AG04449 (cell line): Measurements from ENCODE around the gene VEZF1.

Source experiments
- CTCF ChIA-PET: fragments of 350-600 bp; formaldehyde crosslinking; extraction: SDS; loops from one replicate; lab custom pipeline; 2021; ENCODE audit warnings: antibody characterized with exemption; lab: Yijun Ruan, JAX
- POLR2A ChIA-PET: fragments of 400-600, 350-600 bp; formaldehyde crosslinking; extraction: SDS; loops from one replicate; lab custom pipeline; 2020; ENCODE audit warnings: antibody characterized with exemption, inconsistent platforms; lab: Yijun Ruan, JAX
- DNase-seq: peaks from one replicate; pipeline ENCODE4 v3.0.0-alpha.2; 2010; ENCODE audit warnings: low read depth, low spot score
- H3K4me3 ChIP-seq: 2 replicates; pipeline ENCODE4 v1.5.1; 2011; ENCODE audit warnings: low read depth, mild to moderate bottlenecking, control low read depth, low read length
- TF ChIP-seq, protein P1 (sequence below): IDR thresholded peaks from one replicate; pipeline ENCODE4 v1.5.1; 2011; ENCODE audit warnings: mild to moderate bottlenecking, moderate library complexity, low read length, control low read depth, inconsistent platforms; ENCODE audit not compliant: insufficient read depth; ENCODE audit errors: missing control alignments

VEZF1 gene

DNA sequence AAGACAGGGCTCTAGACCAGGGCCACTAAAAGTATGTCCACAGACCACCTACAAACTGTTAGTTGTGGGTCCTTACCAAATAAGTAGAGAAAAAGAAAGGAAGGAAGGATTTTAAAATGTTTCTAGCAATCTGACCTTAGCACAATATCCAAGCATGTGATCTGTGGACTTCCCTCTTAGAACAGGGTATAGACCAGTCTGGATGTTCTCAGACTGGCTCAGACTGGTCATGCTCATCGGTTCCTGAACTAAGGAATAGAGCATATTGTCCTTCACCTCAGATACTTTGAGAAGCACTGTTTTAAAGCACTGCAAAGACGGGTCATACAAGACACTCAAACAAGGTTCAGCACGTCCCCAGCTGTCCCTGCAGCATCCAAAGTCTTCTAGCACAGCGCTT lies 58.7 kb downstream of the VEZF1 start:
- TF ChIP-seq, protein P1, sequence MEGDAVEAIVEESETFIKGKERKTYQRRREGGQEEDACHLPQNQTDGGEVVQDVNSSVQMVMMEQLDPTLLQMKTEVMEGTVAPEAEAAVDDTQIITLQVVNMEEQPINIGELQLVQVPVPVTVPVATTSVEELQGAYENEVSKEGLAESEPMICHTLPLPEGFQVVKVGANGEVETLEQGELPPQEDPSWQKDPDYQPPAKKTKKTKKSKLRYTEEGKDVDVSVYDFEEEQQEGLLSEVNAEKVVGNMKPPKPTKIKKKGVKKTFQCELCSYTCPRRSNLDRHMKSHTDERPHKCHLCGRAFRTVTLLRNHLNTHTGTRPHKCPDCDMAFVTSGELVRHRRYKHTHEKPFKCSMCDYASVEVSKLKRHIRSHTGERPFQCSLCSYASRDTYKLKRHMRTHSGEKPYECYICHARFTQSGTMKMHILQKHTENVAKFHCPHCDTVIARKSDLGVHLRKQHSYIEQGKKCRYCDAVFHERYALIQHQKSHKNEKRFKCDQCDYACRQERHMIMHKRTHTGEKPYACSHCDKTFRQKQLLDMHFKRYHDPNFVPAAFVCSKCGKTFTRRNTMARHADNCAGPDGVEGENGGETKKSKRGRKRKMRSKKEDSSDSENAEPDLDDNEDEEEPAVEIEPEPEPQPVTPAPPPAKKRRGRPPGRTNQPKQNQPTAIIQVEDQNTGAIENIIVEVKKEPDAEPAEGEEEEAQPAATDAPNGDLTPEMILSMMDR = no peak
- CTCF ChIA-PET = no interaction called here

DNA sequence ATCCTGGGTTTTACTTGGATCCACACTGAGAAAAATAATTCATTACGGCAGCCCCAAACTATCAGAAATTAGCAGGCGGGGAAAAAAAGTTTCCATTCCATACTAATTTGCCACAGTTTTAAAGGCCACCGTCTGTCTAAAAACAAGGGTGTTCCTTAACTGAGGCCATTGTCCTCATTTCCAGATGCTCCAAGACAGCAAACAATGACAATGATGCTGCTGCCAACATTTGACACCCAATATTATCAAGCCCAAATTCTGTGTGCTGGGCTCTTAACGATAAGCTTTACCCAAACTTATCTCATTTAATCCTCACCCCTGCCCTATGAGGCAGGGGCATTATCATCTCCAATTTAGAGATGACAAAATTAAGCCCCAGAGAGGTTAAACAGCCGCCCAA lies 59.1 kb downstream of the VEZF1 start:
- POLR2A ChIA-PET = no interaction called here
- DNase-seq = no peak
- no peak overlapping the region for H3K4me3 ChIP-seq
- CTCF ChIA-PET = interaction anchor here (0.9 to 1.2 kb wide), 2 partner anchors 9 to 24 kb away, joined by 3 read pairs; no protein-coding TSS in a partner anchor
- TF ChIP-seq, protein P1 = no peak

More for the DNA sequence above, 58.7 kb downstream of the VEZF1 start:
- POLR2A ChIA-PET = no interaction called here
- DNase-seq = no peak
- H3K4me3 ChIP-seq = no peak overlapping the region

DNA sequence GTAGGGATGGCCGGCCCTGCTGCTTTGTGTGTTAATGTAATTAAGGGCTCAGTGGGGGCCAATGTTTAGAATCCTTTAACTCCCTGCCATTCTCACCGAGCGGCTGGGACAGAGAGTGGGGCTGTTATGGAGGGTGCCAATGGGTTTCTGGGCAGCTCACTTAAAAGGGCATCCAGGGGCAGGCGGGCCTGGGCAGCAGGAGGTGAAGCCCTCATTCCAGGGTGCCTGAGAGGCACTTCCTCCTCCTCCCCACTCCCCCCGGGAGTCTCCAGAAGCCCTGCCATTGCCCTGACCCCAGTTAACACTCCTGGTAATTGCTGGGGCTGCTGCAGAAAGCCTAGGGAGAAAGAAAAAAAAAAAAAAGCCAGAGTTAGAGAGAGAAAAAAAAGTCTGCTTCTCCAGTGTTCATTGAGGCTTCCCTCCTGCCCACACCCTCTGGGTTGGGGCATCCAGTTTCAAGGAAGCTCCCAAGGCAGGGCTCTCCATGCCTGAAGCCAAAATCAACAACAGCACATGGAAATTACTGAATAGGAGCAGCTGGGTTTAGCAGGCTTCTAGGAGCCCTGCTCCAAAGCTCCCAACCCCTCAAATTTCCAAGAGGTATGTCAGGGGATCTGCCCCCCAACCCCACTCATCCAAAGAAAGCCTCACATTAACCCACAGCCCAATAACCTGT lies 60.9 kb downstream of the VEZF1 start:
- no peak for DNase-seq
- ChIA-PET CTCF (interaction anchor here (0.8 to 1.1 kb wide), 5 partner anchors 10 to 76 kb away, joined by 3 to 5 read pairs (median 3); no protein-coding TSS in a partner anchor), POLR2A (interaction anchor here (0.6 to 1.5 kb wide), 5 partner anchors 9 to 34 kb away, joined by 3 to 6 read pairs (median 4); no protein-coding TSS in a partner anchor)
- TF ChIP-seq, protein P1 = no peak
- H3K4me3 ChIP-seq = no peak overlapping the region

DNA sequence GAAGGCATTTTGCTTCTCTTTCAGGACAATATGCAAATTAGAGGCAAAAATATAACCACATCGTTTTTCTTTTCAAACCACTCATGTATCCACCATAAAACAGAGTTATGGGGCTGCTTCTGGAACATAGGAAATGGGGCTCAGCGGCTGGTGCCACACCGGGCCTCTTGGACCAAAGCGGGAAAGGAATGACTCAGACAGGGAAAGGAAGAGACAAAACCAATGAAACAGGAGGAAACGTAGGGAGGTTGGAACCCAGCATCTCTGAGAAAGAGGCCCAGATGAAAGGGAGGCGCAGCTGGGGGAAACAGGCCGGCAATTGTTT lies 61.4 kb downstream of the VEZF1 start:
- TF ChIP-seq, protein P1 = no peak
- no peak overlapping the region for H3K4me3 ChIP-seq
- DNase-seq = no peak
- POLR2A ChIA-PET = interaction anchor here (1.1 to 1.5 kb wide), 3 partner anchors 9 to 14 kb away, joined by 3 to 6 read pairs (median 5); no protein-coding TSS in a partner anchor
- CTCF ChIA-PET = no interaction called here

DNA sequence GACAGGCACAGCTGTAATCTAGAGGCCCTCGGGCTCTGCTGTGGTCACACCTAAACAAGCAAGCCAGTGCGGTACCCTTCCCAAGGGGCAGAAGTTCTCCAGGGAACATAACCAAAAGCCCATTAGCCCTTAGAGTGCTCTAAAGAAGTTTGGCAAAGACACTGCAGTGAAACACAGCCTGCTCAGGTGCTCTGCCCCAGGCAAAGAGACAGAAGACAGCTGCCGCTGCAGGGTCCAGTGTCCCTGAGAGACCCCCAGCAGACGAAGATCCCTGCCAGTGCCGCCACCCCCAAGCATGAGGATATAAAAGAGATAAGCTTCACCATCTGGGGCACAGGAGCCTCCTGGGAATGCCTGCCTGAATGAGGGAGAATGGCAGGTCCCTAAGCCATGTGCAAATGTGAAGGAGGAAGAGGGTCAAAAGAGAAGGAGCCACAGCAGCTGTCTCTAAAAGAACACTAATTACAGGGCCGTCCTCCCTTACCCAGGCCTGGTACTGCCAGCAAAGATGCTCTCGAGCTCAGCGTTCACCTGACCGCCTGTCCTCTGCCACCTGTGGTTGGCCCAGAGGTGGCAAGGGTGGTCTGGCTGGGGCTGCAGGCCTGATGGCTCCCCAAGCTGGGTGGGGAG lies 62.6 kb downstream of the VEZF1 start:
- ChIA-PET POLR2A (no interaction called here), CTCF (interaction anchor here (1.1 kb wide), 1 partner anchor 71 kb away, joined by 3 read pairs; no protein-coding TSS in a partner anchor)
- no peak overlapping the region for H3K4me3 ChIP-seq
- TF ChIP-seq, protein P1 = no peak
- DNase-seq = no peak

DNA sequence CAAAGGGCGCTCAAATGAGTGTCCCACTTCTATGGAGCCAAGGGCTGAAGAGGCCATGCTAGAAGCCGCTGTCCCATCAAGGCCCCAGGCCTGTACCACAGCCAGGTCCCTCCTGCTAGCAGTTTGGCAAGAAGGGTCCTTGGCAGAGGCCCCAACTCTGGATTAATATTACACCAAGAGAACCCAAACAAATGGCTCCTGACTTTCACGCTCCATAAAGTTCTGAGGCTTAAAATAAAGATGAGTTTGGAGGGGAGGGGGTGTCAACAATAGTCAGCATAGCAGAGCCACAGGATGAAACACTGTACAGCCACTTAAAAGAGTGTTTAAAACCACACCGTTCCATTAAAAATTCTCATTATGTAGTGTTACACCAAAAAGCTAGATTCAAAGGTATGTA lies 63.4 kb downstream of the VEZF1 start:
- no peak for DNase-seq
- CTCF ChIA-PET = interaction anchor here (1.1 kb wide), 1 partner anchor 71 kb away, joined by 3 read pairs; no protein-coding TSS in a partner anchor
- POLR2A ChIA-PET = no interaction called here
- TF ChIP-seq, protein P1 = no peak
- no peak overlapping the region for H3K4me3 ChIP-seq
